ENCODE measurements around the gene TMEFF2. TPM values are rescaled to one million over a fixed set of nuclear protein-coding genes. Genes with fewer than 3 reads are reported as not detected.

Gene TMEFF2
- total RNA-seq, 4 donors from 2014 or later: 0.16 to 0.46 (median 0.17) TPM; not detected in 1

DNA sequence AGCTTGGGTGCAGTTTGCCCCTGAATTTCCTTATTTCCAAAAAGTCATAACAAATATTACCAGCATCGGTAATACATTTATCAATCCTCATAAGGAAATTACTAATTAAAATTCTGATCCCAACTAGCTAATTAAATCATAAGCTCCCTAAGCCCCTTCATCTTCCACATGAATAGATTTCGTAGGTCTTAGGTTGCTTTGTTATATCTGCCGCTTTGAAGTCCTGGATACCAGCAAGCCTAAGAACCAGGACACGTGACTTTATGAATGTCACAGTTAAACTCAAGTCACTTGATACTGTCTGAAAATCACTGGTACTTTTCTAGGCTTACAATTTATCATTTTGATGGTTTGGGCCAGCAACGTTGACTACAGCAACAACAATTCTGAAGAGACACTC lies 213.0 kb downstream of the TMEFF2 start:
- intact Hi-C loops (cut with DNase I; ENCODE audit: low total_unique reads): no loop called here
- WGBS, 2 donors: 85 to 88% methylated on average over 5 of the region's 5 CpGs

DNA sequence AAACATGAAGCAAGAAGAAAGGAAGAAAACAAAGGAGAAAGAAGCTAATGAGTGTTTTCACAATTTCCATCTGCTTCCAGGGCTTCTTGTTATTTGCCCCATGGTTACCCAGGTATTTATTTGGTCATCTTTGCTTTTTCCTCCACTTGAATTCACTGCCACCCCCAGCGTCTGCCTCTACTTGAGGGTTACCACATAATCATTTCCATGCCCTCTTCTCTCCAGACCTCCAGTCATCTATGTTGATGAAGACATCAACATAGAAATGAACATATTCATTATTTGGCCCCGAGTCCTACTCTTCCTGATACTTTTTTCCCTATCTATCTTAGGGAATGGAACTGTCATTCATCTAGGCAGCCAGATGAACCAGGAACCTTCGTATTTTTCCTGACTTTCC lies 214.2 kb downstream of the TMEFF2 start:
- no peak for DNase-seq (ENCODE audit: low spot score in 2 of 2)
- WGBS, 2 donors: 79 to 90% methylated on average over 3 of the region's 3 CpGs
- no peak overlapping the region for H3K4me3 ChIP-seq (ENCODE audit: low read depth, poor library complexity, severe bottlenecking)
- intact Hi-C loops (cut with DNase I; ENCODE audit: low total_unique reads): no loop called here
- TF ChIP-seq, protein P1, sequence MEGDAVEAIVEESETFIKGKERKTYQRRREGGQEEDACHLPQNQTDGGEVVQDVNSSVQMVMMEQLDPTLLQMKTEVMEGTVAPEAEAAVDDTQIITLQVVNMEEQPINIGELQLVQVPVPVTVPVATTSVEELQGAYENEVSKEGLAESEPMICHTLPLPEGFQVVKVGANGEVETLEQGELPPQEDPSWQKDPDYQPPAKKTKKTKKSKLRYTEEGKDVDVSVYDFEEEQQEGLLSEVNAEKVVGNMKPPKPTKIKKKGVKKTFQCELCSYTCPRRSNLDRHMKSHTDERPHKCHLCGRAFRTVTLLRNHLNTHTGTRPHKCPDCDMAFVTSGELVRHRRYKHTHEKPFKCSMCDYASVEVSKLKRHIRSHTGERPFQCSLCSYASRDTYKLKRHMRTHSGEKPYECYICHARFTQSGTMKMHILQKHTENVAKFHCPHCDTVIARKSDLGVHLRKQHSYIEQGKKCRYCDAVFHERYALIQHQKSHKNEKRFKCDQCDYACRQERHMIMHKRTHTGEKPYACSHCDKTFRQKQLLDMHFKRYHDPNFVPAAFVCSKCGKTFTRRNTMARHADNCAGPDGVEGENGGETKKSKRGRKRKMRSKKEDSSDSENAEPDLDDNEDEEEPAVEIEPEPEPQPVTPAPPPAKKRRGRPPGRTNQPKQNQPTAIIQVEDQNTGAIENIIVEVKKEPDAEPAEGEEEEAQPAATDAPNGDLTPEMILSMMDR (IDR thresholded peaks at IDR 0.05): no peak

More for the DNA sequence above, 213.0 kb downstream of the TMEFF2 start:
- no peak for TF ChIP-seq POLR2A (IDR thresholded peaks at IDR 0.05)
- TF ChIP-seq, protein P1 (IDR thresholded peaks at IDR 0.05): no peak
- DNase-seq (ENCODE audit: low spot score in 2 of 2): no peak
- no peak overlapping the region for H3K4me3 ChIP-seq (ENCODE audit: low read depth, poor library complexity, severe bottlenecking)

DNA sequence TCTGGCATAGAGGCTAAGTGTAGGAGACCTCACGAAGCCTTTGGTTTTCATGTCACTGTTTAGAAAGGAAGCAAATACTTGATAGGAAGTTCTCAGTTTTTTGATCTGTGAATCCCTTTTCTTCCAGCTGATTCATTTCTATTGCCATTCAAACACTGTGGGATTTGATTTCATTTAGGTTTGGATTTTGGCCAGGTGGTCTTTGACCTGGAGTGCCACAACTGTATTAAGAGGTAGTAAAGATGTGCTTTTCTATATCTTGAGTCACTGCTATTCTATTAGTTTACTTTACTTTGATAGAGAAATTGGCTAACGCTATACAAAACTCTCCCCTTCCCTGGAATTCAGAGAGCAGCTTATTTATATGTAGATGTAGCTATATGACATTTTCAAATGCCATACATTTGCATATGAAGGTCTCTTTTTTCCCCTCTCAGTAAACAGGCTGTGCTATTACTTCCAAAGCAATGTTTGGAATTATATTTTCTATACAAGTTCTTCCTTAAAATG lies 215.5 kb downstream of the TMEFF2 start:
- no peak overlapping the region for H3K4me3 ChIP-seq (ENCODE audit: low read depth, poor library complexity, severe bottlenecking)
- no peak for TF ChIP-seq POLR2A (IDR thresholded peaks at IDR 0.05)
- TF ChIP-seq, protein P1 (IDR thresholded peaks at IDR 0.05): no peak
- WGBS, 2 donors: 45% methylated on average over 2 of the region's 2 CpGs
- intact Hi-C loops (cut with DNase I; ENCODE audit: low total_unique reads): no loop called here
- no peak for DNase-seq (ENCODE audit: low spot score in 2 of 2)

DNA sequence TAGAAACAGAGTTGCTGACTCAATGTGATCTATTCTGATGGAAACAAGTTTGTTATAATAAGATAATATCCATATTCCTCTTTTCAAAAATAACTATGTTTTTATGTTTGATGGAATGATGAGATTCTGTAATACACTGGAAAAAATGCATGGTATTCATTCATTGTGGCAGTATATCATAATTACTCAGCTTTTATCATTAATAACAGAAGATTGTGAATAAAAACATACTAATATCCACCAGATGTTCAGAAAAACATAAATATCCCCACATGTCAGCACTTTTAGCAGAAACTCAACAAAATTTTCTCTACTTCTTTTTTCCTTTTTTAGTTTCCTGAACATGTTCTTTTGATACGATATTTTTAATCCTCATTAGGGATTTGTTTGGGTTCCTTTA lies 217.0 kb downstream of the TMEFF2 start:
- intact Hi-C loops (cut with DNase I; ENCODE audit: low total_unique reads): no loop called here
- no peak overlapping the region for H3K4me3 ChIP-seq (ENCODE audit: low read depth, poor library complexity, severe bottlenecking)
- DNase-seq (ENCODE audit: low spot score in 2 of 2): no peak
- TF ChIP-seq, protein P1 (IDR thresholded peaks at IDR 0.05): no peak
- TF ChIP-seq POLR2A (IDR thresholded peaks at IDR 0.05): no peak
- WGBS, 2 donors: 46 to 50% methylated on average over 1 of the region's 1 CpG

DNA sequence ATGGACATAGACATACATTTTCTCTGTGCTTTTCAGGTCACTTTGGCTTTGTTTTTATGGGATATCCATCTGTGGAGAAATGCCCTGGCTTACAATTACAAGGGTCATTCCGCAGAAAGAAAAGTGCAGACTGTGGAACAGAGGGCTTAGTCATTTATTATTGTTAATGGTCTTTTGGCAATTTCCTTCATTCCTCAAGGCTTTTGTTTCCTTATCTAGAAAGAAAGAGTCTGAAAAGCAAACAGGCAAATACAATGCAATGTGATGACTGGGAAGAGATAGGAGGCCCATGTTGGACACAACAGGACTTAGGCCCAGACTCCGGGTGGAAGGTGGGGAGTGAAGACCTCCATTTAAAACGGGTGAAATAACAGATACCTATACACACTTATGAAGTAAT lies 218.3 kb downstream of the TMEFF2 start:
- H3K4me3 ChIP-seq (ENCODE audit: low read depth, poor library complexity, severe bottlenecking): no peak overlapping the region
- 85 to 92% methylated on average over 3 of the region's 3 CpGs for WGBS, 2 donors
- TF ChIP-seq, protein P1 (IDR thresholded peaks at IDR 0.05): no peak
- TF ChIP-seq POLR2A (IDR thresholded peaks at IDR 0.05): no peak
- no peak for DNase-seq (ENCODE audit: low spot score in 2 of 2)
- intact Hi-C loops (cut with DNase I; ENCODE audit: low total_unique reads): no loop called here

DNA sequence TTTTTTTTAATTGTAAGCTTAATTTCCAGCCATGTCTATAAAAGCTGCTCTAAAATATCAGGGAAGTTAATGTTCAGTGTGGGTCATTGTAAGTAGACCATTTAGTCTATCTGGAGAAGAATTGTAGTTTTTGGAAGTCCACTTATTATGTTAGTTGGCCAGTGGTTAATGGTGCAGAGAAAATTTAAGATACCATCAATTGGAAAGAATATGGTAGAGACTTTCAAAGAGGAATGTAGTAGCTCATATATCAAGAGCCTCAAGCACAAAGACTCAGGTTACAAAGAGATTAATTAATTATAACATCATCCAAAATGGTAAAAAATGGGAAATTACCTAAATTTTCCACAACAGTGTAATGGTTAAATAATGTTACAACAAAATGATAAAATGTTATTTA lies 220.1 kb downstream of the TMEFF2 start:
- no peak for DNase-seq (ENCODE audit: low spot score in 2 of 2)
- no peak overlapping the region for H3K4me3 ChIP-seq (ENCODE audit: low read depth, poor library complexity, severe bottlenecking)
- TF ChIP-seq POLR2A (IDR thresholded peaks at IDR 0.05): no peak
- TF ChIP-seq, protein P1 (IDR thresholded peaks at IDR 0.05): no peak
- intact Hi-C loops (cut with DNase I; ENCODE audit: low total_unique reads): no loop called here
